HG03354 (cell line): Measurements from ENCODE around the gene USP22.
"Not testable (repeated sequence)": the region's sequence is repeated elsewhere in the genome, so short reads cannot be mapped to it uniquely, and the experiment has no call there.

Experiments
- ATAC-seq: cut with Tn5 transposase; IDR thresholded peaks from one replicate; pipeline ENCODE4 v1.9.1; 2021; ENCODE audit warnings: mild to moderate bottlenecking; ENCODE audit not compliant: unreplicated experiment, poor library complexity, severe bottlenecking

Gene USP22

DNA sequence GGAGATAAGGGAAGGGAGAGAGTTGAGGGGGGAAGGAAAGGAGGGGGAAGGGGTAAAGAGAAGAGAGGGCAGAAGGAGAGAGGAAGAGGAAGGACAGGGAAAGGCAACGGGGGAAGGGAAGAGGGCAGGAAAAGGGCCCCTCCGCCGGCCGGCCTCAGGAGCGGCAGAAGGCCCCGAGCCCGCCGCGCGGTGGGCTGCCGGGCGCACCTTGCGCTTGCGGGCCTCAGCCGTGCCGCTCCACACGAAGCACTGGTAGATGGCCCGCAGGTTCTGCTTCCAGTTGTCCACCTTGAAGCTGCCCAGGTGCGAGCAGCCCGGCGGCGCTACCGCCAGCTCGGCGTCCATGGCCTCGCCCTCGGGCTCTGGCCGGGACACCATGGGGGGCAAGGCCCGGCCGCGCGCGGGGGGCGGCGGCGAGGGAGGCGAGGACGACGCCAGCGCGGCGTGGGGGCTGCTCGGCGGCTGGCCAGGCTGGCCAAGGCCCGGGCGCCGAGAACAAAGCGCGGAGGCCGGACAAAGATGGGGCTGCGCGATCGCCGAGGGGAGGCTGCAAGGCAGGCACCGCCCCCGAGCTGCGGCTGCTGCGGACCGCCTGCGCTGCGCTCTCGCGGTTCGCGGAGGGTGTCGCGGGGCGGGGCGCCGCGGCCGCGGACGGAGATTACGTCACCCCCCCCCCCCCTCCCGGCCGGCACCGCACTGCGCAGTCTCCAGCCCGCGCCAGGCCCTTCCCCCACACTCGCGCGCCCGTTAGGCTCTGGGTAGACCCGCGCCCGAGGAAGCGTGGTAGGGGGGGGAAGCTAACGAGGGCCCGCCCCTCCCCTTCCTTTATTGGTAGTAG is at the start of gene USP22:
Gene USP22, minus strand, starts transcription at position 554 of the 838 bp plus-strand sequence. Its CDS starts 176 bp downstream, at position 378.
- ATAC-seq = peak; percentile 65

GRCh38 chr17:21090902-21091618 is 48.2 kb upstream of the USP22 start:
- ATAC-seq = no peak

DNA sequence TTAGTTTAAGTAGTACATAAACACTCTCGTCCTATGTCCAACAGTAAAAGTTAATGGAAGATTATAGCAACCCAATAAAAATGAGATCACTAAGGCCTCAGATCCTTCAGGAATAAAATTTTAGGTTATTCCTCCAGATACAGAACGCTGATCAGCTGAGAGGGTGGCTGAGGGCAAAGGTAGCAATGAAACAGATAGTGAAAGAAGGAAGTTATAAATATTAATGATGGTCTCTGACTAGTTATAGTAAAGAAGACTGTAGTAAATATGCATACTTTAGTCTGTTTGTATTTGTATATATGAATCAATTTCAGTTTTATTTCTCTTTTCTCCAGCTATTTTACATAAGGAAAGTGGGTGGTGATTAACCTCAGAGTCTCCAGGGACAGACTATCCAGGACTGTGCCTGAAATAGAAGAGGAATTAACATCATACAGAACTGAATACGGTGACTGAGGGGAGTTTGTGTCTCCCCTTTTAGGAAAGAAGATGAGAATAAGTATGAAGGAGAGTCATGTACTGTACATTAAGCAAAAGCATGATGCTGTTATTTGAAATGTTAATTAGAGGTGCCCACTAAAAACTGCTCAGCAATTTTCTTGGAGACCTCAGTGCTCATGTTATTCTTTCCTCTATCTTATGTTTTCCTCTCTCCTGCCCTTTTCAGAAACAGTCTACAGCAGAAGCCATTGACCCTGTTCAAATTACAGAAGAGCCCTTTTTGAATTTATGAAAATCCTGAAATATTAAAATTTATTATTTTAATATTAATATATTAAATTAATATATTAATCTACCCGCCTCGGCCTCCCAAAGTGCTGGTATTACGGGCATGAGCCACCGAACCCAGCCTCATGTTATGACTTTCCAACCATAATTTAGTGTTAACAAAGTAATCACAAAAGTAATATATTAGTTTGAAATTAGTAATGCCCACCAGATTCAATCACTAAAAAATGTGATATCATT is 47.4 kb upstream of the USP22 start:
- no peak for ATAC-seq

DNA sequence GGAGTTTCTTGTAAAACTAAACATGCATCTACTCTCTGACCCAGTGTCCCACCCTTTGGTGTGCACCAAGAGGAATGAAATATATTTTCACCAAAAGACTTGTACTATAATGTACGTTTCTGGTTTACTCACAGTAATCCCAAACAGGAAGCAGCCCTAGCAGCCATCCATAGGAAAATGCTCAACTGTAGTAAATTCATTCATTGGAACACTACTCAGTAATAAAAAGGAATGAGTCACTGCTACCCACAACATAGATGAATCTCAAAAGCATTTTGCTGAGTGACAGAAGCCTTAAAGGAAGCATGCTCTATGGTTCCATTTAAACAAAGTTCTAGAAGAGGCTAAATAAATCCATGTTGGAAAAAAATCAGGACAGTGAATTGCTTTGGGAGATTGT is 46.3 kb upstream of the USP22 start:
- ATAC-seq = no peak

DNA sequence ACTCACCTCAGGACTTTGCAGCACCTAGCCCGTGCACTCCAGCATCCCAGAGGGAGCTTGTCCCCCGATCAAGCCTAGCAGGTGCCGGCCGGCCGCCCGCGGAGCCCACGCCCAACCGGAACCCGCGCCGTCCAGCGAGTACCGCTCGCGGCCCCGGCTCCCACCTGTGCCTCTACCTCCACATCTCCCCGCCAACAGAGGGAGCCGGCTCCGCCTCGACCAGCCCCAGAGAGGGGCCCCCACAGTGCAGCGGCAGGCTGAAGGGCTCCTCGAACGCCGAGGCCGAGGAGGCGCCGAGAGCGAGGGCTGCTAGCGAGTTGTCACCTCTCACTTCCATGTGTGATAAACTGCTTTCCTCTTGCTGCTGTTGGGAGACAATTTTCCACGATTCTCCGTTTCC is 42.9 kb upstream of the USP22 start:
- no peak for ATAC-seq

DNA sequence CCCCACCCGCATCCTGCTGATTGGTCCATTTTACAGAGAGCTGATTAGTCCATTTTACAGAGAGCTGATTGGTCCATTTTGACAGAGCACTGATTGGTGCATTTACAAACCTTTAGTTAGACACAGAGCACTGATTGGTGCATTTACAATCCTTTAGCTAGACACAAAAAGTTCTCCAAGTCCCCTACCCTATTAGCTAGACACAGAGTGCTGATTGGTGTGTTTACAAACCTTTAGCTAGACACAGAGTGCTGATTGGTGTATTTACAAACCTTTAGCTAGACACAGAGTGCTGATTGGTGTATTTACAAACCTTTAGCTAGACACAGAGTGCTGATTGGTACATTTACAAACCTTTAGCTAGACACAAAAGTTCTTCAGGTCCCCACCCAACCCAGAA is 42.5 kb upstream of the USP22 start:
- not testable (repeated sequence) for ATAC-seq

GRCh38 chr17:21082001-21082436 is 39.2 kb upstream of the USP22 start:
- no peak for ATAC-seq

DNA sequence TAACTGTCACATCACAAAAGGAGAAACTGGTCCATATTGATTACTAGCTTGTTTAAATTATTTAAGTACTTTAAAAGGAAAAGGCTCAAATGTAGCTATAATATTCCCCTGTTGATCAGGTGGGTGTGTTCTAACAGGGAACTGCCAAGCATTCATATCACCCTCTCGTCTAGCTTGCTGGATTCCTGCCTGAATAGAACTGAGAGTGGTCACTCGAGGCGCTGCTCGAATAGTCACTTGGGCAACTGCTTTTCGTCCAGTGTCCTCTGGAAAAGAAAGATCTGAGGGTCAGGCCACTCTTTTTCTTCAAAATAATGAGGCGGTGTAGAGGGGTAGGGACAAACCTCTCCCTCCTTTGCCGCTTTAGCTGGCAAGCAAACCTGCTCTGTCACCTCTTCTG is 36.4 kb upstream of the USP22 start:
- no peak for ATAC-seq

DNA sequence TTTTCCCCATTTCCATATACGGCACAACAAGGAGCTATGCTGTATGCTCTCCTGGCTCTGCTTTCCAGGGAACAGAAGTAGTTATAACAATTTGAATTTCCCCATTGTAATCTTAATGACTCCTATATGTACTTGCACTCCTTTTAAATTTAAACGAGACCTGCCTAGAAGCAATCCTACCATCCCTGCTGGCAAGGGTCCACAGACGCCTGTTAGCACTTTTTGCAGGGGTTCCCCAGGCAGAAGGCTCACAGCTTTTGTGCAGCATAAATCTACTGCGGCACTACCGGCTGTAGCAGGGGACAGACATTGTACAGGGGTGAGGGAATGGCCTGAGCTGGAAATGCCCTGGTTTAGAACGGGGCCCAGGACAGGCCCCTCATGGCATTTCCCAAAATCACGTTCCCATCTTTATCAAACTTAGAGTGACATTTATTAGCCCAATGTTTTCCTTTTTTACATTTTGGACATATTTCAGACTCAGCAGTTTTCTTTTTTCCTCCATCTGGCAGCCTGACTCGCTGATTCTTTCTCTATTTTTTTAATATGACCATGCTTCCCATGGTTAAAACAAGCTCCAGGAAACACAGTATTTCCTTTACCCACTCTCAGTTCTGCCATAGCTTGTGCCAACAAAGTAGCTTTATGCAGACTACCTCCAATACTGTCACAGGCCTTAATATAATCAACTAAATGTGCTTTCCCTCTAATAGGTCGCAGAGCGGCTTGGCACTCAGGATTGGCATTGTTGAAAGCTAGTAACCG is 35.4 kb upstream of the USP22 start:
- ATAC-seq = no peak

DNA sequence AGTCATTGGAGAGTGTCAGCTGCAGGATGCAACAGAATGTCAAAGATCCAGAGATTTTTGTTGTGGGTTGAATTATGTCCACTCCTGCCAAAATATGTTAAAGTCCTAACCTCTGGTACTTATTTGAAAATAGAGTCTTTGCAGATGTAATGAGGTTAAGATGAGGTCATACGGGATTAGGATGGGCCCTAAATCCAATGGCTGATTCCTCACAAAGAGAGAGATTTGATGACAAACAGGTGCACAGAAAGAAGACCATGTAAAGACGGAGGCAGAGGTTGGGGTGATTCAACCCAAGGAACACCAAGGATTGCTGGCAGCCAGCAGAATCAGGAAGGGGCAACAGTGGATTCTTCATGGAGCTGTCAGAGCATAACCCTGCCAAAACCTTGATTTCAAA is 34.5 kb upstream of the USP22 start:
- ATAC-seq = no peak

GRCh38 chr17:21076242-21076641 is 33.4 kb upstream of the USP22 start:
- no peak for ATAC-seq

DNA sequence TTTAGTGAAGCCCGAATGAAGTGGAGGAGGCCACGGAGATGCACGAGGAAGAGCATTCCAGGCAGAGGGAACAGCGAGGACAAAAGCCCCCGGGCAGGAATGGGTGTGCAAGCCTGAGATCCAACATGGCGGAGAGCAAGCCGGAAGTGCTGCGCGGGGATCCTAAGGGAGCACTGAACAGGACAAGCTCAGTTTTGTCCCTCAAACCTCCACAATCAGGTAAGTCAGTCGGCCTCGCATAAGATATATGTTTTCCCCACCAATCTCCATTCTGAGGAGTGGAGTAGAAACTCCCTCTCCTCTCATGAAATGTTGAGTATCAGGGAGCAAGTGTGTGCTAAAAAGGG is 32.9 kb upstream of the USP22 start:
- no peak for ATAC-seq

DNA sequence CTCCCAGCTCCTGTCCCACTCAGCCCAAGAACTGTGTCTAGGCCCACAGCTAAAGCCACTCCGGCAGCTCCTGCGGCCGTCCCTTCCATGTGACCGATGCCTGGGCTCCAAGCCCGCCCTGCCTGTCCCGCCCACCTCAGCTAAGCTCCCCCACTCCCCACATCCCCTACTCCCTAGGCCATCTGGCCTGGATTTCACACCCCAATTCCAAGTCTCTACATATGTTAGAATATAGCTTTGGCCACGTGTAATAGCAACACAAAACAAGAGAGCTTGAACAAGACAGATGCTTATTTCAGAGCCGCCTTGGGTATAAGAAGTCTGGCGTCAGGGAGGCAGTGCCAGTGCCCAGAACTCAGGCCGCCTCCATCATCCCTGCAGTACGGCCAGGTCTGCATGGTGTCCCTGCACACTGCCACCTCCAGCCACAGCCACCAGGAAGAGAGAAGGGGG is 30.0 kb upstream of the USP22 start:
- ATAC-seq = no peak

DNA sequence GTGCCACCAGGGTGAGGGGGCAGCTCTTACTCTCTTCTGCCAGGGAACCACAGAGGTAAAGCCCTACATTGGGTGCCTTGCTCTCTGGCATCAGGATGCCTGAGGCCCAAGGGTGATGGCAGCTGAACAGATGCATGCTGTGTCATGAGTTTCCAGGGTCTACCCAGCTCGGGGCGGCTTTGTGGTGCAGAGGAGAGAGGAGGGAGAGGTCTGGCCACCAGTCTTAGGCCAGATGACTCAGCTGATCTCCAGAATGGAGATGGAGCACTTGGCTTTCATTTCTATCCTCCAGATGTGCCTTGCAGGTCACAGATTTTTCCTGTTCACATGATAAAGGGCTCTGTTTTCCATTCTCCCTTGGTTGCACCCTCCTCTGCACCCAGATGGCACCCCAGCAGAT is 23.6 kb upstream of the USP22 start:
- ATAC-seq = no peak

DNA sequence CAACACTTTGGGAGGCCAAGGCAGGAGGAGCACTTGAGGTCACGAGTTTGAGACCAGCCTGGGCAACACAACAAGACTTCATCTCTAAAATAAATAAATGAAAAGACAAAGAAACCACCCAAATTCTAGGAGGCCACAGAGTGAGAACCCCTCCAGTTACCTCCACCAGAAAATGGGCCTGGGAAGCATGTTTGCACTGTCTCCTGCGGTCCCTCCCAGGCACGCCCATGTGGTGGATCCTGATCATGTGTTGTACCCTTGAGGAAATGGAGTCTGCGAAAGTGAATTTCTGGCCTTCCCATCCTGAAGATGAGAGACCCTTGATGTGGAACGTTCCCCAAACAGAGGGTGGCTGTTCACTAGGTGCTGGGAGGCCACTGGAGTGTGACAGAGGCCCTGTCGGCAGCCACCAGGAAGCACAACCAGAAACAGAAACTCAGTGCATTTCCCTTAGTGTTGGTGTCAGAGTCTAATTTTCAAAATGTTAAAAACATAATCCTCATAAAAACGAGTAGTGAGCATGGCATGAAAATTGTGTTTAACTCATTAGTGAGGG is 19.2 kb upstream of the USP22 start:
- peak; percentile 85 for ATAC-seq

GRCh38 chr17:21061158-21061835 is 18.5 kb upstream of the USP22 start:
- ATAC-seq = no peak

DNA sequence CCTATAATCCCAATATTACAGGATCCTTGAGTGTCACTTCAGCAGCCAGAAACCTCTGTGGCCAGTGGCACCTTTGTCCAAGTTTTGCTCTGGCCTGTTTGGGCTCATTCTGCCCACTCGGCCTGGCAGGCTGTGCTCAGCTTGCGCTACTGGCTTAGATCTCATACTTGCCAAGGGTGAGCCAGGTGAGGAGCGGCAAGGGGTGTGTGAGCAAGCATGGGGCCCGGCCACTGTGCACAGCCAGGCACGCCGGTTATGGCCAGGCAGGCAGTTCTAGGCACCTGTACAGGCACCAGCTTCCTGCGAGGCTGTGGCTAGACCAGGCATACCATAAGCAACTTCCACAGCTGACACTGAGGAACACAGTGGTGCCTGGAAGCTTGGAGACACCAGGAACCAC is 16.9 kb upstream of the USP22 start:
- no peak for ATAC-seq

DNA sequence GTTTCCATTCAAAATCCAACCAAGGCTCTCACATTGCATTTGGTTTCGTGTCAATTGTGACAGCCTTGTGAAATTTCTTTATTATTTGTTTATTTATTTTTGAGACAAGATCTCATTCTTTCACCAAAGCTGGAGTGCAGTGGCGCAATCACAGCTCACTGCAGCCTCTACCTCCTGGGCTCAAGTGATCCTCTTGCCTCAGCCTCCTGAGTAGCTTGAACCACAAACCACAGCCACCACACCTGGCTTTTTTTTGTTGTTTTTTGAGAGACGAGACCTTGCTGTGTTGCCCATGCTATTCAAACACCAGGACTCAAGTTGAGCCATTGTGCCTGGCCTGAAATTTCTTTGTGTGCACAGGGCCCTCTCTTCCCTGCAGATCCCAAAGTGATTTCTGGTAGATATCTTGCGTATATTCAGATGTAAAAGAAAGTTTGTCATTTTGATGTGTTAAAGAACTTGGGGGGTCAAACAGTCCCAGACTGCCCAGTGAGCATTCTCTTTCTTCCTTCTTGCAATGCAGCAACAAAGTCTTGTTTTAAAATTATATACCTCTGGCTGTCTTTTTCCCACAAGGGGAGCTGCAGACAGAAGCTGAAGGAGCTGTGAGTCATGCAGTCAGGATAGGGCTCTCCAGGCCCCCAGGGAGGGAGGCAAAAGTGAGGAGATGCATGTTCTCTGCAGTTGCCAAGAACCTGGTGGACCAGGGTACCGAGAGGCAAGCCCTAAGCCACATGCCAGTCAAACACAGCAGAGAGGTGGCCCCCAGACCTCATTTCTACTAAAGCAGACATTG is 15.5 kb upstream of the USP22 start:
- no peak for ATAC-seq
